T47D (cell line): ENCODE measurements around the gene NMT1.
"Not testable (repeated sequence)": the region's sequence is repeated elsewhere in the genome, so short reads cannot be mapped to it uniquely, and the experiment has no call there.

Experiments
- DNase-seq, 2 experiments: peaks; one replicate each; pipeline versions ENCODE4 v3.0.0 to v3.0.0-alpha.2; 2011 to 2012; ENCODE audit warnings: low read depth in 1 of 2, low spot score in 1 of 2
- JUND ChIP-seq: IDR thresholded peaks from 2 replicates; pipeline ENCODE4 v1.6.1; 2012; ENCODE audit warnings: low read depth
- in situ Hi-C: cut with HindIII; loops from 2 replicates; pipeline ENCODE4 v1.10.0; 2016; ENCODE audit warnings: low sequenced_read_pairs, low pct_unique_long_range_greater_than_20kb

Gene NMT1

DNA sequence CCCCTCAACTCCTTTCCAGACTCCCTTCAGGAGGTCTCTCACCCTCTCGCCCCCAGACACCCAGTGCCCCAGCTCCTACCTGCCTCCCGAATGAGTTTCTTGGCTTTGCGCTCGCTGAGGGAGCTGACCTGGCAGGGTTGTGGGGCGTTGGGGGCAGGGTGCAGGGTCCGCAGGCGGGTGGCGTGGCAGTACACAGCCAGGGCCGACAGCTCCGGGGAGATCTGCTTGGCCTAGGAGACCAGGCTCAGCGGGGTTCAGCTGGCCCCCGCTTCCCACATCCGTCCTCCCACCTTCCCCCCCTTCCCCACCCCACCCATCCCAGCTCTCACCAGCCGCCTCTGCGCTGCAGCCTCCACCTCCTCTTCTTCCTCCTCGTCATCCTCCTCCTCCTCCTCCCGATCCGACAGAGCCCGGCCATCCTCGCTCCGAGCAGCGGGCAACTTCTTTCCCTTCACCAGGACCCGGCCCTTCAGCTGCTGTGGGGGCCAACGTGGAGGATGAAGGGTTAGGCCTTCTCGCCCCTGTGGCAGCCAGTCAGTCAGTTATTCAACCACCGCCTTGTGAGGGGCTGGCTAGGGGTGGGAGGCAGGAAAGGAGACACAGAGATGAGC is 54.0 kb downstream of the NMT1 start:
- no peak for DNase-seq
- no peak for TF ChIP-seq JUND
- in situ Hi-C loops: no loop called here

GRCh38 chr17:45115871-45116270 is 54.8 kb downstream of the NMT1 start:
- DNase-seq: no peak
- in situ Hi-C loops: no loop called here
- no peak for TF ChIP-seq JUND

DNA sequence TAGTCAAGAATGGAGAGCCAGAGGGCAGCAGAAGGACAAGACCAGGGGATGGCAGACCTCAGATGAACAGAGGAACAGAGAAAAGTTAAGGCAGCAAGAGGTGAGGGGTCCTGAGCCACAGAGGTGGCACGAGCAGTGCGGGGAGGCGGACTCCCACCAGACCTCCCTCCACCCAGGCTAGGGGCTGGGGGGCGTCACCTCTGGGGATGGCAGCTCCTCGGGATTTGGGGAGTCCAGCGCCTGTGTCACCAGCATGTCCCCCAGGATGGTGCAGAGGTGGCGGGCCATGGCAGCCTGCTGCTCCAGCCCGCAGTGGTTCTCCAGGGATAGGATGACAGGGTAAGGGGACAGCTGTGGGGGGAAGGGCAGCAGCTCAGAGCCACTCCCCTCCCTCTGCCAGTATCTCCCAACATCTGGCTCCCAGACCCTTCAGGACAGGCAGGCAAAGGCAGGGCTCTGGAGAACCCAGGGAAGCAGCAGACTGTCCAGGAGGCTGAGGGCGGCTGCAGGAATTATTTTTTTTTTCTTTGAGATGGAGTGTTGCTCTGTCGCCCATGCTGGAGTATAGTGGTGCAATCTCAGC is 55.4 kb downstream of the NMT1 start:
- DNase-seq: no peak
- in situ Hi-C loops: no loop called here
- no peak for TF ChIP-seq JUND

DNA sequence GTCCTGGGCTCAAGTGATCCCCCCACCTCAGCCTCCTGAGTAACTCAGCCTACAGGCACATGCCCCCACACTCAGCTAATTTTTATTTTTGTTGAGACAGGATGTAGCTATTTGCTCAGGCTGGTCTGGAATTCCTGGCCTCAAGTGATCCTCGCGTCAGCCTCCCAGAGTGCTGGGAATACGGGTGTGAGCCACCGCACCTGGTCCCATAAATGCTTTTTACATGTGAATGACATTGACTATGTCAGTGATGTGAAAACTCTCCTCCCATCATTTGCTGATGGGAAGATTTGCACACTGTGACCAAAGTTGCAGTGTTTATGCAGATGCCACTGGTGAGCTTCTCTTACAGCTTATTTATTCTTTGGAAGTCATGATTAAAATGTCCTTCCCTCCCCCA is 56.2 kb downstream of the NMT1 start:
- in situ Hi-C loops: no loop called here
- no peak for TF ChIP-seq JUND
- DNase-seq: no peak

- in situ Hi-C loops: no loop called here
- no peak for TF ChIP-seq JUND
- DNase-seq: no peak
Measured at GRCh38 chr17:45117848-45118646, 56.9 kb downstream of the NMT1 start.

- in situ Hi-C loops: no loop called here
- no peak for TF ChIP-seq JUND
- DNase-seq: no peak
Measured at GRCh38 chr17:45118691-45119090, 57.6 kb downstream of the NMT1 start.

DNA sequence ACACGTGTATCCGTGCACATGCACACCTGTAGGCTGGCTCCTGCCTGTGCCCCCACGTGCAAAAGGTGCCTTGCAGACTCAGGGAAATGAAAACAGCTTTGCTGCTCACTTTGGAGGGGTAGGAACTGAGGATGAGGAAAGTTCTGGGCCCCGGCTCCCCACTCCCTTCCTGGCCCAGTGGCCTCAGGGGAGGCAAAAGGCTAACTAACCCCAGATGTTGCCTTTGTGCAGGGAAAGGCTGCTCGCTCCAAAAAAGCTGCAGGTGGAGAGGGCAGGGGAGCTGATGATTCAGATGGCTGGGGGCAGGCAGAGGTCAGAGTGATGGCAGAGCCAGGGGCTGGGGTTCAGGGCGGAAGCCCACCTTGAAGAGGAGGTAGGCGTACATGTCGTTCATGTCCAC is 58.8 kb downstream of the NMT1 start:
- no peak for DNase-seq
- no peak for TF ChIP-seq JUND
- in situ Hi-C loops: no loop called here

DNA sequence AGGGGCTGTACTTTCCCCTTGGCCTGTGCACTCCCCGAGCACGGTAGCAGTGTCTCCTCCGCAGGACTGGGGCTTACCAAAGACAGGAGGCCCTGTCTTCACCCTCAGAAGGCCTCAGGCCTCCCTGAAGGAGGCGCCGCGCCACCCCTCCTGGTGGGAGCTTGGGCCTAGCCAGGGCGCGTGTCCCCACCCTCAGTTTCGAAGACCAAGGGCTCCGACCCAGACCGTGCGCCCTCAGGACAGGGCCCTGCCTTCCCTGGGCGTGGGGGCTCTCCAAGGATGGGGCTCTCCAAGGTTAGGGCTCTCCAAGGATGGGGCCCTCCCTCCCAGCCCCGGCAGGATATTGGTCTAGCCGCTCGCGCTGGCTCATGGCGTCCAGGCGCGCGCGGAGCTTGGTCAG is 59.4 kb downstream of the NMT1 start:
- TF ChIP-seq JUND: no peak
- in situ Hi-C loops: no loop called here
- no peak for DNase-seq

DNA sequence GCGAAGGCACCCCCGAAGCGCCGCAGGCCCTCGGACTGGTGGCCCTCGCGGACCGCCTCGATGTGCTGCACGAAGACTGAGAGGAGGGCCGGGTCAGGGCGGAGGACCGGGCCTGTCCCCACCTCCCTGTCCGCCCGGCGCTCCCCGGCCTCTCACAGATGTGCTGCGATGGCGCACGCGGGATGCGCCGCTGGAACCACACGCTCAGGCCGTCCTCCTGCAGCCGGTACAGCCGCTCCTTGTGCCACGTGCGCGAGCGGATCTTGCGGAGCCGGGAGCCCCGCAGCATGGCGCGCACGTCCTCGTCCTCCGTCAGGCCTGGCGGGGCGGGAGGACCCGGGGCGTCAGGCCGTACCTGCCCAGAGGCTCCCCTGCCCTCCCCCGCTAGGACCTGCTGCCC is 59.9 kb downstream of the NMT1 start:
- no peak for TF ChIP-seq JUND
- in situ Hi-C loops: no loop called here
- no peak for DNase-seq

DNA sequence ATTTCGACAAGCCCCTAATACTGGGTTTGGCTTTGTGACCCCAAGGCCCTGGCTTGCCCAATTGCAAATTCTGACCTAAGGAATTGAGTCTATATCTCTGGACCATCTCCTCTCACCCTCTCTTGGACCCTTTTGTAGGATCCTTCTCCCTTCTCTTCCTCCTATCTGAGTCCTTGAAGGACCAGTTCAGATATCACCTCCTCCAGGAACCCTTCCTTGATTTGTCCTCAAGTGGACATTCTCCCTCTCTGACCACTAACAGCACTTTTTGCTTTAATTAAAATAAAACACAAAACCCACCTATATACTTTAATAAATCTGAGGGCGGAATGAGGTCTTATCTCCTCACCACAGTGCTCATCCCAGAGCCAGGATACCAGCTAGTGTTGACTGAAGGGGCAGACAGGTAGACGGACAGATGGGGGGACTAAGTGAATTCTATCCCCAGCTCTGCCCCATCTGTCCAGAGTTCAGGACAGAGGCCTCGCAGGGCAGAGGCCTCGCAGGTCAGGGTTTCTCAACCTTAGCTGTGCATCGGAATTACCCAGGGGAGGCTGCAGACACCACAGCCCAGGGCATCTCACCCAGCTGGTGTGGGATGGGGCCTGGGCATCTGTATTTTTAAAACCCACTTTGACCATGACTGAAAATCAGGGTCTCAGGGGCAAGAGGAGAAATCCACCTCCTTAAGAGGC is 62.1 kb downstream of the NMT1 start:
- in situ Hi-C loops: no loop called here
- no peak for DNase-seq
- no peak for TF ChIP-seq JUND

DNA sequence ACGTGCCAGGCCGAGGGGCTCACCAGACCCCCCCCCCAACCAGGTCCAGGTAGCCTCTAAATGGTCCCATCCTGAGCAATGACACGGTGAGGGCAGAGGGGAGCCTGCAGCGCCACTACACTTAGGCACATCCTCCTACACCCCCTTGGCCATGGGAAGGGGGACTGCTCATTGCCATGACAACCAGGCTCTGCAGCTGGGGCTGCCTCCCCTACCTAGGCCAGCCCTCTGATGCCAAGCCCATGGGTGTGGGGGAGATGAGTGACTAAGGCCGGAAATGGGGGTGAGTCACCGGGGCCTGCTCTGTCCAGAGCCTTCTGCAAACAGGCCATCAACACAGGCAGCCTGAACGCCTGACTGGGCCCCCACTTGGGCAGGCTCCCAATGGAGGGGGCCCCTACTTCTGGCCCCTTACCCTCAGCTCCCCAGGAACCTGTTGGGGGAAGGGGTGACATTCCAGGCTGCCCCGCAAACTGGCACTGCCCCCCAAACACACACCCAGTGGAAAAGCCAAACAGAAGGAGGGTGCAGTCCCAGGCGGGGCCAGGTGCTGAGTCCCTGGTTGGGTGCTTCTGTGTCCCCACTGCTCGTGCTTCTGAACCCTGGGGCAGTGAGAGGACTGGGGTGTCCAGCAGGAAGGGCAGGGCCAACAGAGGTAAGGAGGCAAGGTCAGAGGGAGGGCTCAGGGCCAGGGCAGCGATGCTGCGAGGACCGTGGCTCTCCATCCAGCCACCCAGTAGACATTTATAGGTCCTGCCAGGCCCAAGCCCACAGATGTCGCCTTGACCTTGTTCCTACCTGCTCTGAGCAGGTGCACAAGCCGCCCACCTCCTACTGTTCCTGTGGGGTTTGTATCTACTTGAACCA is 63.0 kb downstream of the NMT1 start:
- DNase-seq: peak in 1 of 2 experiments; percentile 80
- no peak for TF ChIP-seq JUND
- in situ Hi-C loops: no loop called here

- in situ Hi-C loops, DNase-seq: not testable (repeated sequence)
Measured at GRCh38 chr17:45124797-45125122, 63.6 kb downstream of the NMT1 start.

DNA sequence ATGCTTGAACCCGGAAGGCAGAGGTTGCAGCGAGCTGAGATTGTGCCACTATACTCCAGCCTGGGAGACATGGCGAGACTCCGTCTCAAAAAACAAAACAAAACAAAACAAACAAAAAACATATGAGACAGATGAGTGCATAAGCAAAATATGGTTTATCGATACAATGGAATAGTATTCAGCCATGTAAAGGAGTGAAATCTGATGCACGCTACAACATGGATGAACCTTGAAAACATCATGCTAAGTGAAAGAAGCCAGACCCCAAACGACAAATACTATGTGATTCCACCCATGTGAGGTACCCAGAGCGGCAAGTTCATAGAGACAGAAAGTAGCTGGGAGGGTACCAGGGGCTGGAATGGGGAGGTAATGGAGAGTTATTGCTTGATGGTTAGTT is 64.4 kb downstream of the NMT1 start:
- no peak for DNase-seq
- TF ChIP-seq JUND: no peak
- in situ Hi-C loops: no loop called here
